ENCODE measurements around the gene TBX21.
A peak's percentile ranks its signal among the peaks of the same experiment; 100 is the strongest.

Gene TBX21

GRCh38 chr17:47698749-47699535, 34.1 kb upstream of the TBX21 start:
- DNase-seq = peak; percentile 82

- no peak for DNase-seq
Observed at GRCh38 chr17:47699536-47699840, 33.5 kb upstream of the TBX21 start.

- no peak for DNase-seq
Observed at GRCh38 chr17:47700471-47701449, 32.3 kb upstream of the TBX21 start.

- no peak for DNase-seq
Observed at GRCh38 chr17:47701608-47702007, 31.4 kb upstream of the TBX21 start.

- no peak for DNase-seq
Observed at GRCh38 chr17:47702391-47702995, 30.5 kb upstream of the TBX21 start.

GRCh38 chr17:47703191-47703591, 29.8 kb upstream of the TBX21 start:
- peak; percentile 51 for DNase-seq

- no peak for DNase-seq
Observed at GRCh38 chr17:47703671-47704070, 29.4 kb upstream of the TBX21 start.

GRCh38 chr17:47704116-47704515, 28.9 kb upstream of the TBX21 start:
- DNase-seq = no peak

- DNase-seq = no peak
Observed at GRCh38 chr17:47704736-47705135, 28.3 kb upstream of the TBX21 start.

GRCh38 chr17:47705536-47706530, 27.2 kb upstream of the TBX21 start:
- peak; percentile 56 for DNase-seq

GRCh38 chr17:47707056-47707804, 25.8 kb upstream of the TBX21 start:
- DNase-seq = no peak

GRCh38 chr17:47707884-47708283, 25.2 kb upstream of the TBX21 start:
- DNase-seq = no peak

- DNase-seq = no peak
Observed at GRCh38 chr17:47708312-47708863, 24.6 kb upstream of the TBX21 start.

- no peak for DNase-seq
Observed at GRCh38 chr17:47708864-47709541, 24.0 kb upstream of the TBX21 start.

- no peak for DNase-seq
Observed at GRCh38 chr17:47709594-47709993, 23.4 kb upstream of the TBX21 start.

- no peak for DNase-seq
Observed at GRCh38 chr17:47711366-47712099, 21.5 kb upstream of the TBX21 start.

GRCh38 chr17:47712330-47713023, 20.6 kb upstream of the TBX21 start:
- DNase-seq = no peak

GRCh38 chr17:47713980-47714700, 18.9 kb upstream of the TBX21 start:
- no peak for DNase-seq

All from activated naive CD4-positive, alpha-beta T cell treated with anti-CD3 and anti-CD28 coated beads, Interleukin-2, amount 50 U/mL, for 16 hours (primary cell).